ENCODE results near the gene RNF166. TPM values are rescaled to one million over a fixed set of nuclear protein-coding genes. Genes with fewer than 3 reads are reported as not detected.
A peak's percentile ranks its signal among the peaks of the same experiment; 100 is the strongest.

RNF166 gene
- polyA plus RNA-seq, 1 donor from 2014 or later, result 34.4 TPM

- Histone ChIP-seq H3K9me2 (ENCODE audit: insufficient read depth, low read length) (no peaks in the 10 kb centered on the region), H3K27ac (ENCODE audit: low read length) (no peak overlapping the region), H3K79me2 (replicated peaks; ENCODE audit: insufficient read depth, low read length) (no peaks in the 10 kb centered on the region), H3K36me3 (ENCODE audit: insufficient read depth, low read length) (no peaks in the 10 kb centered on the region), H3K9ac (ENCODE audit: low read length) (no peak overlapping the region), H3K4me2 (ENCODE audit: low read length) (no peak overlapping the region), H3F3A (ENCODE audit: insufficient read depth, low read length, poor library complexity, severe bottlenecking) (no peaks in the 10 kb centered on the region), H2AFZ (ENCODE audit: low read depth, low read length) (no peak overlapping the region), H4K20me1 (ENCODE audit: insufficient read depth) (no peaks in the 10 kb centered on the region), H3K4me3 (ENCODE audit: low read length) (no peak overlapping the region), H3K9me3 (ENCODE audit: low read length) (no peaks in the 10 kb centered on the region), H3K27me3 (ENCODE audit: insufficient read depth, low read depth, low read length) (no peaks in the 10 kb centered on the region)
- TF ChIP-seq TAF1 (IDR thresholded peaks at IDR 0.05; ENCODE audit: low read depth), result no peak
- TF ChIP-seq REST (IDR thresholded peaks at IDR 0.05; ENCODE audit: borderline replicate concordance), result no peak
- no peak for TF ChIP-seq RAD21 (conservative IDR thresholded peaks at IDR 0.05)
- TF ChIP-seq SMC3 (conservative IDR thresholded peaks at IDR 0.05; ENCODE audit: poor library complexity), result no peak
- no peak for TF ChIP-seq EP300 (conservative IDR thresholded peaks at IDR 0.05; ENCODE audit: poor library complexity, severe bottlenecking)
- no peak for TF ChIP-seq EZH2 (IDR thresholded peaks at IDR 0.05; ENCODE audit: borderline replicate concordance, insufficient read depth, low read length, poor library complexity, severe bottlenecking)
- TF ChIP-seq, protein P1, sequence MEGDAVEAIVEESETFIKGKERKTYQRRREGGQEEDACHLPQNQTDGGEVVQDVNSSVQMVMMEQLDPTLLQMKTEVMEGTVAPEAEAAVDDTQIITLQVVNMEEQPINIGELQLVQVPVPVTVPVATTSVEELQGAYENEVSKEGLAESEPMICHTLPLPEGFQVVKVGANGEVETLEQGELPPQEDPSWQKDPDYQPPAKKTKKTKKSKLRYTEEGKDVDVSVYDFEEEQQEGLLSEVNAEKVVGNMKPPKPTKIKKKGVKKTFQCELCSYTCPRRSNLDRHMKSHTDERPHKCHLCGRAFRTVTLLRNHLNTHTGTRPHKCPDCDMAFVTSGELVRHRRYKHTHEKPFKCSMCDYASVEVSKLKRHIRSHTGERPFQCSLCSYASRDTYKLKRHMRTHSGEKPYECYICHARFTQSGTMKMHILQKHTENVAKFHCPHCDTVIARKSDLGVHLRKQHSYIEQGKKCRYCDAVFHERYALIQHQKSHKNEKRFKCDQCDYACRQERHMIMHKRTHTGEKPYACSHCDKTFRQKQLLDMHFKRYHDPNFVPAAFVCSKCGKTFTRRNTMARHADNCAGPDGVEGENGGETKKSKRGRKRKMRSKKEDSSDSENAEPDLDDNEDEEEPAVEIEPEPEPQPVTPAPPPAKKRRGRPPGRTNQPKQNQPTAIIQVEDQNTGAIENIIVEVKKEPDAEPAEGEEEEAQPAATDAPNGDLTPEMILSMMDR (IDR thresholded peaks at IDR 0.05; ENCODE audit: poor library complexity, severe bottlenecking), result no peak
- no peak for TF ChIP-seq MXI1 (conservative IDR thresholded peaks at IDR 0.05; ENCODE audit: poor library complexity, severe bottlenecking)
- no peak for TF ChIP-seq POLR2AphosphoS5 (IDR thresholded peaks at IDR 0.05)
Observed at GRCh38 chr16:88651276-88651988, 54.8 kb downstream of the RNF166 start.

DNA sequence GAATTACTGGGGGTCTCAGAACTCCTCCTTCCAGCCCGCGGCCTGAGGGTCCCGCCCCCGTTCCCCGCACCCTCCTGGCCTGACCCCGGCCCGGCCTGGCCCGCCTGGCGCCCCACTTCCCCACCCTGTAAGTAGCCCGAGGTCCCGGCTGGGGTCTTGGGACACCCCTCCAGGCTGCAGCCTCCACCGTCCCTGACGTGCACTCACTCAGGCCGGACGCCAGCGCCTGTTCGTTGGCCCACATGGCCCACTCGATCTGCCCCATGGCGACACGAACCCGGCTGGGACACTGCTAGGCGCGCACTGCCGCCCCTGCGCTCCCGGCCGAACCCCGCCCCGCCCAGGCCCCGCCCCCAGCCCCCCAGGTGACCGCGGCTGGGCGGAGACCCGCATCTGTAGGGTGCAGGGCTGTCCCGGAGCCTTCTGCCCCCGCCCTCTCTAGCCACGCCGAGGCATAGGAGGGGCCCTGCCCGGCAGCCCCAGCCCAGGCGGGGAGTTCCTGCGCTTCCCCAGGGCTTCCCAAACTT is 55.4 kb downstream of the RNF166 start, which contains the start of gene CYBA:
TSS of gene CYBA (minus strand) at position 305 of the 527 bp plus-strand sequence. CDS start at position 265, 40 bp downstream.
- H2AFZ ChIP-seq (ENCODE audit: low read depth, low read length), result no peak within 1 kb of the TSS
- no peaks in the 10 kb centered on the region for H3F3A ChIP-seq (ENCODE audit: insufficient read depth, low read length, poor library complexity, severe bottlenecking)
- no peaks in the 10 kb centered on the region for H3K9me2 ChIP-seq (ENCODE audit: insufficient read depth, low read length)
- no peak within 1 kb of the TSS for H3K4me2 ChIP-seq (ENCODE audit: low read length)
- no peaks in the 10 kb centered on the region for H3K36me3 ChIP-seq (ENCODE audit: insufficient read depth, low read length)
- TF ChIP-seq SMC3 (conservative IDR thresholded peaks at IDR 0.05; ENCODE audit: poor library complexity), result no peak
- TF ChIP-seq RAD21 (conservative IDR thresholded peaks at IDR 0.05), result no peak
- TF ChIP-seq, protein P1 (IDR thresholded peaks at IDR 0.05; ENCODE audit: poor library complexity, severe bottlenecking), result no peak
- TF ChIP-seq TAF1 (IDR thresholded peaks at IDR 0.05; ENCODE audit: low read depth), result no peak
- TF ChIP-seq POLR2AphosphoS5 (IDR thresholded peaks at IDR 0.05), result no peak
- TF ChIP-seq EP300 (conservative IDR thresholded peaks at IDR 0.05; ENCODE audit: poor library complexity, severe bottlenecking), result no peak
- TF ChIP-seq EZH2 (IDR thresholded peaks at IDR 0.05; ENCODE audit: borderline replicate concordance, insufficient read depth, low read length, poor library complexity, severe bottlenecking), result no peak
- TF ChIP-seq MXI1 (conservative IDR thresholded peaks at IDR 0.05; ENCODE audit: poor library complexity, severe bottlenecking), result no peak
- TF ChIP-seq REST (IDR thresholded peaks at IDR 0.05; ENCODE audit: borderline replicate concordance), result no peak
- H3K27me3 ChIP-seq (ENCODE audit: insufficient read depth, low read depth, low read length), result no peaks in the 10 kb centered on the region
- no peaks in the 10 kb centered on the region for H3K79me2 ChIP-seq (replicated peaks; ENCODE audit: insufficient read depth, low read length)
- H3K27ac ChIP-seq (ENCODE audit: low read length), result no peak within 1 kb of the TSS
- peak within 1 kb of the TSS; percentile 7 for H3K9ac ChIP-seq (ENCODE audit: low read length)
- H3K4me3 ChIP-seq (ENCODE audit: low read length), result peak within 1 kb of the TSS; percentile 56
- H4K20me1 ChIP-seq (ENCODE audit: insufficient read depth), result no peaks in the 10 kb centered on the region
- no peaks in the 10 kb centered on the region for H3K9me3 ChIP-seq (ENCODE audit: low read length)

All from neural cell (in vitro differentiated cells).